ENCODE results near the gene USH2A. TPM values are rescaled to one million over a fixed set of nuclear protein-coding genes. Genes with fewer than 3 reads are reported as not detected.

The USH2A gene
- total RNA-seq, 1 donor from 2014 or later: 0.02 TPM

- Histone ChIP-seq H3K27me3 (ENCODE audit: insufficient read depth, low read length) (no peaks in the 10 kb centered on the region), H3K9ac (ENCODE audit: low read length) (no peak overlapping the region), H3K9me3 (ENCODE audit: insufficient read depth, low read depth, low read length) (no peaks in the 10 kb centered on the region), H4K20me1 (ENCODE audit: insufficient read depth, low read length) (no peaks in the 10 kb centered on the region), H3K79me2 (ENCODE audit: insufficient read depth, low read length) (no peaks in the 10 kb centered on the region), H3K4me1 (ENCODE audit: insufficient read depth, low read length) (no peaks in the 10 kb centered on the region), H3K4me3 (ENCODE audit: insufficient read depth, low read depth, low read length) (no peak overlapping the region), H3K27ac (ENCODE audit: low read depth, low read length) (no peak overlapping the region), H3K4me2 (ENCODE audit: low read length) (no peak overlapping the region), H2AFZ (ENCODE audit: low read depth, low read length) (no peak overlapping the region), H3K36me3 (ENCODE audit: insufficient read depth, low read length) (no peaks in the 10 kb centered on the region)
- FAIRE-seq (no peak), DNase-seq (ENCODE audit: low read depth) (no peak)
- Mint-ChIP-seq H3K4me1 (ENCODE audit: low read depth, unreplicated experiment) (no peaks in the 10 kb centered on the region), H3K9me3 (ENCODE audit: unreplicated experiment) (no peaks in the 10 kb centered on the region), H3K36me3 (ENCODE audit: low read depth, unreplicated experiment) (no peaks in the 10 kb centered on the region), H3K4me3 (ENCODE audit: unreplicated experiment) (no peak overlapping the region), H3K27me3 (ENCODE audit: low read depth, unreplicated experiment) (no peaks in the 10 kb centered on the region), H3K27ac (ENCODE audit: unreplicated experiment) (no peak overlapping the region)
- no peak for TF ChIP-seq EZH2 (IDR thresholded peaks at IDR 0.05; ENCODE audit: insufficient read depth, low read length)
- TF ChIP-seq, protein P1, sequence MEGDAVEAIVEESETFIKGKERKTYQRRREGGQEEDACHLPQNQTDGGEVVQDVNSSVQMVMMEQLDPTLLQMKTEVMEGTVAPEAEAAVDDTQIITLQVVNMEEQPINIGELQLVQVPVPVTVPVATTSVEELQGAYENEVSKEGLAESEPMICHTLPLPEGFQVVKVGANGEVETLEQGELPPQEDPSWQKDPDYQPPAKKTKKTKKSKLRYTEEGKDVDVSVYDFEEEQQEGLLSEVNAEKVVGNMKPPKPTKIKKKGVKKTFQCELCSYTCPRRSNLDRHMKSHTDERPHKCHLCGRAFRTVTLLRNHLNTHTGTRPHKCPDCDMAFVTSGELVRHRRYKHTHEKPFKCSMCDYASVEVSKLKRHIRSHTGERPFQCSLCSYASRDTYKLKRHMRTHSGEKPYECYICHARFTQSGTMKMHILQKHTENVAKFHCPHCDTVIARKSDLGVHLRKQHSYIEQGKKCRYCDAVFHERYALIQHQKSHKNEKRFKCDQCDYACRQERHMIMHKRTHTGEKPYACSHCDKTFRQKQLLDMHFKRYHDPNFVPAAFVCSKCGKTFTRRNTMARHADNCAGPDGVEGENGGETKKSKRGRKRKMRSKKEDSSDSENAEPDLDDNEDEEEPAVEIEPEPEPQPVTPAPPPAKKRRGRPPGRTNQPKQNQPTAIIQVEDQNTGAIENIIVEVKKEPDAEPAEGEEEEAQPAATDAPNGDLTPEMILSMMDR (IDR thresholded peaks at IDR 0.05; ENCODE audit: insufficient read depth, low read depth, low read length): no peak
Measured at GRCh38 chr1:215963621-215964020, 459.6 kb downstream of the USH2A start.

DNA sequence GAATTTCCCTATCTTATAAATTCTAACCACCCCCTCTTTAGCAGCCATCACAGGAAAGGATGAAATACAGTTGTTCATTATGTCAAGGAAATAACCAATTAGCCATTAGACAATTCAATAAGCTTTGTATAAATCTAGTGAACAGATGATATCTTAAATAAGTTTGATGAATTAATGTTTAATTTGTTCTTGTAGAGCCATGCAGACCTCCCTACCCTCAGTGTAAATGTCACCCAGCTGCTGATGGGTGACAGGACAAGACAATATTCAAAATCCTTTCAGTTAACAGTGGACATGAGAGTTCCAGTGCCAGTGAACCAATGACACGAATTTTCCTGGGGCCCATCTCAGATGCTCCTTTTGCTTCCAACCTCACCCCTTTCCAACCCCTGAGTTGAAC, 460.2 kb downstream of the USH2A start:
- H3K4me3 ChIP-seq (ENCODE audit: insufficient read depth, low read depth, low read length): no peak overlapping the region
- no peak overlapping the region for H3K9ac ChIP-seq (ENCODE audit: low read length)
- H2AFZ ChIP-seq (ENCODE audit: low read depth, low read length): no peak overlapping the region
- DNase-seq (ENCODE audit: low read depth) (no peak), FAIRE-seq (no peak)
- no peaks in the 10 kb centered on the region for H3K79me2 ChIP-seq (ENCODE audit: insufficient read depth, low read length)
- no peaks in the 10 kb centered on the region for H3K36me3 ChIP-seq (ENCODE audit: insufficient read depth, low read length)
- no peaks in the 10 kb centered on the region for H3K36me3 Mint-ChIP-seq (ENCODE audit: low read depth, unreplicated experiment)
- no peak overlapping the region for H3K4me3 Mint-ChIP-seq (ENCODE audit: unreplicated experiment)
- no peaks in the 10 kb centered on the region for H3K9me3 ChIP-seq (ENCODE audit: insufficient read depth, low read depth, low read length)
- no peak overlapping the region for H3K4me2 ChIP-seq (ENCODE audit: low read length)
- no peaks in the 10 kb centered on the region for H3K27me3 Mint-ChIP-seq (ENCODE audit: low read depth, unreplicated experiment)
- no peaks in the 10 kb centered on the region for H3K9me3 Mint-ChIP-seq (ENCODE audit: unreplicated experiment)
- H3K4me1 Mint-ChIP-seq (ENCODE audit: low read depth, unreplicated experiment): no peaks in the 10 kb centered on the region
- no peaks in the 10 kb centered on the region for H3K4me1 ChIP-seq (ENCODE audit: insufficient read depth, low read length)
- no peaks in the 10 kb centered on the region for H3K27me3 ChIP-seq (ENCODE audit: insufficient read depth, low read length)
- H3K27ac ChIP-seq (ENCODE audit: low read depth, low read length): no peak overlapping the region
- no peaks in the 10 kb centered on the region for H4K20me1 ChIP-seq (ENCODE audit: insufficient read depth, low read length)
- H3K27ac Mint-ChIP-seq (ENCODE audit: unreplicated experiment): no peak overlapping the region
- TF ChIP-seq, protein P1 (IDR thresholded peaks at IDR 0.05; ENCODE audit: insufficient read depth, low read depth, low read length): no peak
- no peak for TF ChIP-seq EZH2 (IDR thresholded peaks at IDR 0.05; ENCODE audit: insufficient read depth, low read length)

- Histone ChIP-seq H3K79me2 (ENCODE audit: insufficient read depth, low read length) (no peaks in the 10 kb centered on the region), H4K20me1 (ENCODE audit: insufficient read depth, low read length) (no peaks in the 10 kb centered on the region), H3K27ac (ENCODE audit: low read depth, low read length) (no peak overlapping the region), H3K4me1 (ENCODE audit: insufficient read depth, low read length) (no peaks in the 10 kb centered on the region), H2AFZ (ENCODE audit: low read depth, low read length) (no peak overlapping the region), H3K27me3 (ENCODE audit: insufficient read depth, low read length) (peaks cover 2% of the 10 kb centered on the region), H3K9me3 (ENCODE audit: insufficient read depth, low read depth, low read length) (no peaks in the 10 kb centered on the region), H3K4me3 (ENCODE audit: insufficient read depth, low read depth, low read length) (no peak overlapping the region), H3K4me2 (ENCODE audit: low read length) (no peak overlapping the region), H3K36me3 (ENCODE audit: insufficient read depth, low read length) (no peaks in the 10 kb centered on the region), H3K9ac (ENCODE audit: low read length) (no peak overlapping the region)
- Mint-ChIP-seq H3K4me3 (ENCODE audit: unreplicated experiment) (no peak overlapping the region), H3K27ac (ENCODE audit: unreplicated experiment) (no peak overlapping the region), H3K27me3 (ENCODE audit: low read depth, unreplicated experiment) (no peaks in the 10 kb centered on the region), H3K36me3 (ENCODE audit: low read depth, unreplicated experiment) (no peaks in the 10 kb centered on the region), H3K9me3 (ENCODE audit: unreplicated experiment) (no peaks in the 10 kb centered on the region), H3K4me1 (ENCODE audit: low read depth, unreplicated experiment) (no peaks in the 10 kb centered on the region)
- no peak for DNase-seq (ENCODE audit: low read depth)
- TF ChIP-seq EZH2 (IDR thresholded peaks at IDR 0.05; ENCODE audit: insufficient read depth, low read length): no peak
- TF ChIP-seq, protein P1 (IDR thresholded peaks at IDR 0.05; ENCODE audit: insufficient read depth, low read depth, low read length): no peak
- no peak for FAIRE-seq
Measured at GRCh38 chr1:215958841-215959240, 464.4 kb downstream of the USH2A start.
